Cardiac fibroblast (primary cell): ENCODE results near the gene NEK11.
A peak's percentile ranks its signal among the peaks of the same experiment; 100 is the strongest.

ENCODE experiments used
- DNase-seq, 2 donors: peaks; one replicate each; pipeline versions ENCODE4 v3.0.0 to v3.0.0-alpha.2; 2010; ENCODE audit warnings: low read depth in 2 of 2
- H3K4me3 ChIP-seq, 2 donors: replicated peaks in 1 of 2; 1 replicate in 1 of 2; 2 replicates in 1 of 2; pipeline ENCODE4 v1.5.1; 2011; ENCODE audit warnings: low read depth in 2 of 2, low read length in 2 of 2, mild to moderate bottlenecking in 2 of 2, moderate library complexity in 1 of 2
- CTCF ChIP-seq: IDR thresholded peaks from one replicate; pipeline ENCODE4 v1.5.1; 2011; ENCODE audit warnings: low read depth, mild to moderate bottlenecking, low read length, inconsistent platforms

The NEK11 gene

GRCh38 chr3:131216801-131217200, 190.1 kb downstream of the NEK11 start:
- DNase-seq: peak; percentile 77 to 87
- H3K4me3 ChIP-seq: no peak overlapping the region
- TF ChIP-seq CTCF: peak; percentile 17

GRCh38 chr3:131217296-131217741, 190.6 kb downstream of the NEK11 start:
- peak; percentile 66 to 69 for DNase-seq
- TF ChIP-seq CTCF: no peak
- peak overlapping the region in 1 of 2 donors; percentile 13 for H3K4me3 ChIP-seq

- H3K4me3 ChIP-seq: no peak overlapping the region
- no peak for TF ChIP-seq CTCF
- peak; percentile 15 to 64 for DNase-seq
Observed at GRCh38 chr3:131218196-131218595, 191.5 kb downstream of the NEK11 start.

- H3K4me3 ChIP-seq: no peak overlapping the region
- DNase-seq: peak; percentile 67 to 80
- no peak for TF ChIP-seq CTCF
Observed at GRCh38 chr3:131221731-131222130, 195.1 kb downstream of the NEK11 start.

- DNase-seq: no peak
- no peak for TF ChIP-seq CTCF
- no peak overlapping the region for H3K4me3 ChIP-seq
Observed at GRCh38 chr3:131222599-131222998, 195.9 kb downstream of the NEK11 start.

GRCh38 chr3:131223373-131224289, 197.0 kb downstream of the NEK11 start:
- DNase-seq: no peak
- no peak for TF ChIP-seq CTCF
- no peak overlapping the region for H3K4me3 ChIP-seq
